NCI-H146 (cell line): ENCODE results near the gene TMEM176B.

Experiments used
- DNase-seq: peaks from one replicate; lab custom pipeline; 2025; lab: John Stamatoyannopoulos, UW

TMEM176B gene

DNA sequence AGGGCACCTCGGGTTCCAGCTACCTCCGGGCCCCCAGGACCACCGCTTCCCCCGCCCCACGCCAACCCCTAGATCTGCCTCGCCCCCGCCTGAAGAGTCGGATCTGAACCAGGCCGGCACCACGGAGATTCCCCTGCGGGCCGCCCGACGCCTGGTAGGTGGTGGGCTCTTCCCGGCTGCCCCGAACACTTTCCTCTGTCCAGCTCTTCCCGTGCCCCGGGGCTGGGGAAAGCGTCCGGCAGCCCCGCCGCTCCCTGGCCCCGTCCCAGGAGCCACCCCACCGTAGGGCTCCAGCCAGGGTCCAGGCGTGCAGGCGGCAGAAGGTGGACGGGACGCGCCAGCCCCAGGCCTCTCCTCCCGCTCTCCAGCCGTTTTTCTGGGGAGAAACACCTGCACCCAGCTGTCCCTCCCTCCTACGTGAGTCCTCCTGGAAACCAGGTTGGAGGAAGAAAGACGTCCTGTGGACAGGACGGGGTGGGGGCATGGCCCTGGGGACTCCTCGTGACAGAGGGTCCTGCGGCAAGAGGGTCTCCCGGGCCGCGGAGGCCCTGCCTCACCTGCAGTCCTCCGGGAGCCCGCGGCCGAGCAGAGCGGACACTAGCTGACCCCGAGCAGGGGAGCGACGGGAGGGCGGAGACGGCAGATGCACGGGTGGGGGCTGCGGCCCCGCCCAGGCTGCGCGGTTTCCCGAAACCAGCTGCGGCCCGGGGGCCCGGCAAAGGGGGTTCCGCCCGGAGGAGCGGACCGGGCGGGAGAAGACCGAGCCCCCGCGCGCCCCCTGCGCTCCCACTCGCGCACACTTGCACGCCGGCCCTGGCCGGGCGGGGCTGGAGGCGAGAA lies at the start of gene TMEM176B:
Gene TMEM176B (minus strand): TSS at position 624 of the 840 bp plus-strand sequence. CDS start 3,795 bp downstream, outside the sequence.
- DNase-seq: peak; percentile 82

DNA sequence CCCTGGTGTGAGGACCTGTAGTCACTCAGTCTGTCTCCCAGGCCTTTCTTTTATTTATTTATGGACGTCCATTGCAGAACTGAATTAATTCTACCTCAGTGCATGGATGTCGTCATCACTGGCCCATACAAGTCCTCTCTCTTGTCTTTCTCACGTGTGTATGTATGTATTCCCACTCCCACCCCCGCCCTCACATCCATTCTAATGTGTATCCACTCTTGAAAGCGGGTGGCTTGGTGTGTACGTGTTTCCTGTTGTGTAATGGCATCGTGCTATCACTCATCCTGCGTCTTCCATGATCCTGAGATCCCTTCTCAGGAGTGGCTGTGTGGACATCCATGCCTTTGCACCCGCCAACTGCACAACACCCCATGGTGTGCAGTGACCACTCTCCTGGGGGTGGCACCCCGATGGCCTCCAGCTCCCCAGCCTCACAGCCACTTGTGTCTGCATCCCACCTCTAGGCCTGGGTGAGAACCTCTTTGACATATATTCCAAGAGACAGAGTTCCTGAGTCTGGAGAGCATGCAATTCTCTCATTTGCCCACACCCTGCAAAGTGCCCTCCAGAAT lies 49.1 kb upstream of the TMEM176B start:
- DNase-seq: no peak

DNA sequence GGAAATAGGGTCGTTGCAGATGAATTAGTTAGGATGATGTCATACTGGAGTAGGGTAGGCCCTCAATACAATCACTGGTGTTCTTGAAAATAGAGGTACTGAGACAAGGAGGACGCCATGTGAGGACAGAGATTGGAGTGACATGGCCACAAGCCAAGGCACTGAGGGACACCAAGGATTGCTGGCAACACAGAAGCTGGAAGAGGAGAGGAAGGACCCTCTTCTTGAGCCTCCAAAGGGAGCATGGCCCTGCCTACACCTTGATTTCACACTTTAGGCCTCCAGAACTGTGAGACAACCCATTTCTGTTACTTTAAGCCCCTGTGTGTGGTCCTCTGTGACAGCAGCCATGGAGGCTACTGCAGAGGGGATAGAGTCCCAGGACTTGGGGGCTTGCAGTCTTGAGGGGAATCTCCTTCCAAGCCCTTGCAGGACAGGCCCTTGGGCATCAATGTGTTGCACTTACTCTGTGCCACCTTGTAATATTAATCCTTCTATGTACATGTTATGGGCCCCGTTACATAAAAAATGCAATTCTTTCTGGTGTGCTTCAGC lies 48.5 kb upstream of the TMEM176B start:
- no peak for DNase-seq

DNA sequence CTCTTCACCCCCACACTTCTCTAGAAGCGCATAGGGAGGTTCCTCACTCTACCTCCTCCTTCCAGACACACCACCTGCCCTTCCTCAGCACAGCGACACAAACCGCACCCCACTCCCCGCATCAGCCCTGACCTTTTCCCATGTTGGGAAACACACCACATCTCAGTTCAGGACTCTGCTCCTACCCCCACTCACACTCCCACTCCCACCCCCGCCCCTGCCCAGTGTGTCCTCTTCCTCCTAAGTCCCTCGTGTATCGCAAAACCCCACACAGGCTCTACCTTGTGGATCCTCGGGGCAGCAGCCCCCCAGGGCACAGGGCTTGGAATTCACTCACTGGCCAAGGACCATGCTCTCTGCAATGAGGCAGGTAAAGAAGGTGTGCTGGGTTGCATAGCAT lies 47.9 kb upstream of the TMEM176B start:
- no peak for DNase-seq

DNA sequence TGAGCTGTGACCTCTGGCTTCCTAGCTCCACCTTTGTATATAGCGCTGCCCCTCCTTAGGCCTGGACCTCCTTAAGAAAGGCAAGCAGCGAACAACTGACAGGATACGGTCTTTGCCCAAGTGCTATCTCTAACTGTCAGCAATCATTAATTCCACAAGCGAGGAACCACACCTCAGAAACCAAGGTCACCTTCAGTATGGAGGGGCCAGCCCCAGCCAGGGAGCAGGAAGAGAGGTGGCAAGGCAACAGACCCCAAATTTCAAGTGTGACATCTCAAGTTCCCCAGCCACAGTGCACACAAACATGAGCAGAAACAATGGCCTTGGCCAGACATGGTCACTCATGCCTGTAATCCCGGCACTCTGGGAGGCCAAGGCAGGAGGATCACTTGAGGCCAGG lies 47.4 kb upstream of the TMEM176B start:
- DNase-seq: no peak

DNA sequence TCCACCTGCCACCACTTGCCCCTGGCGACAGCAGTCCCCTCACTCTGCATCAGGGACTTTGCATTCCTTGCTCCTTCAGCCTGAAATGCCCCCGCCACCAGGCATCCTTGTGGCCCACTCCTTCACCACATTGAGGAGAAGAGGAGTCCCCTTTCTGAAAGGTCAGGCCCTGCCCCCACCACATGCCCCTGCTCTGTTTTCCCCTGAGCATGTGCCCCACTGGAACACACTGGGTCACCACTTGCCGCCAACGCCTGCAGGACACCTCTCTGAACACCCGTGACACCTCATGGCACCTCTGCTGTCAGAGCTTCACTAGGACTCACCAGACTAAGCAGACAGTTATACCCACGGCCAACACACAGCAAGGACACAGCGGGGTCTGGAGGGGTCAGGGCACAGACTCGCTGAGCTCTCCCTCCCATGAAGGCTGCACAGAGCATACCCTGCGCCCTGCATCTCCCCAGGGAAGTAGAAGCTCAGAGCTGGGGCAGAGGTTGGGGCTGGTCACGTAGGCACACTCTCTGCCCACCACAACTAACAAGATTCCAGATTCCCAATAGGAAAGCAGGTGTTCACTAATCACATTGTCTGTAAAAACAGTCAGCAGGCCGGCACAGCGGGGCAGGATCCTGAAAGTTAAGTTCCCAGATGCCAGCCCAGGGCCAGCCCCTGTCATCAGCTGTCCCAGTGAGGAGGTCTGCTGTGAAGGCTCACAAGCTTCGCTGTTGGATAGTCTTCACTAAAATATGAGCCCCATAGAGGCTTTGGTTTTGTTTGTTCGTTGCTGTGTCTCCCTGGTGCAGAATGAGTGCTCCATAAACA lies 46.3 kb upstream of the TMEM176B start:
- peak; percentile 34 for DNase-seq

DNA sequence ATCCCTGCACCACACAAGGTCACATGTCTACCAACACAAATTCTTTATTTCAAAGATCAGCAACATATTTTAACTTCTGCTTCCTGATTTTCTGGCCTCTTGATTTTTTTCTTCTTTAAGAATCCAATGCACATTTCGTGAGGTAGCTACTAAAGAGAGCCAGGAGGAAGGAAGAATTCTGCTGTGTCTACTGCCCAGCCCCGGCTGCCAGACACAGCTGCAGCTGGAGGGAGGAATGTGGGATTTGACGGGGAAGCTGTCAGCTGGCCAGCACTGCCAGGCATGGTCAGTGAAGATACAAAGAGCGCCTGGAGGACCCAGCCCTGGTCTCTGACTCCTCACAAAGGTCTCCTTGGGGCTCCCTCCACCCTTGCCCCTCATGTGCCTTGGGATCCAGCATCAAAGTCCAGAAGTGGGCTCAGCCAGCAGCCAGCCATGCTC lies 45.3 kb upstream of the TMEM176B start:
- no peak for DNase-seq

DNA sequence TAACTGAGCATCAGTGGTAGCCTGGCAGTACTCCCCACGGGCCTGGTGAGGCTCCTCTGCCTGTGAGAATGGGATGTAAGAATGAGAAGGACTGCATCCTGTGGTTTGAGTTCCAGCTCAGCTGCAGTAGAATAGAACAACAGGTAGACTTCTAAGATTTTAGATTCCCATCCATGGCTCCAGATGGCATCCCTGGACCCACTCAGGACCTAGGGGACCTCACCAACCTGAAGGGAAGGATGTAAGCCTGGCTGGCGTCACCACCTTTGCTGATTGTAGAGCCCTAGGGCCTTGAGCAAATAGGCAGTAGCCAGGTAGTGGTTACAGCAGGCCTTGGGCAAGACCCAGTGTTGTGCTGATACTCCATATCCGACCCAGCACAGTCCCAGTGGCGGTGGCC lies 42.6 kb upstream of the TMEM176B start:
- DNase-seq: no peak

DNA sequence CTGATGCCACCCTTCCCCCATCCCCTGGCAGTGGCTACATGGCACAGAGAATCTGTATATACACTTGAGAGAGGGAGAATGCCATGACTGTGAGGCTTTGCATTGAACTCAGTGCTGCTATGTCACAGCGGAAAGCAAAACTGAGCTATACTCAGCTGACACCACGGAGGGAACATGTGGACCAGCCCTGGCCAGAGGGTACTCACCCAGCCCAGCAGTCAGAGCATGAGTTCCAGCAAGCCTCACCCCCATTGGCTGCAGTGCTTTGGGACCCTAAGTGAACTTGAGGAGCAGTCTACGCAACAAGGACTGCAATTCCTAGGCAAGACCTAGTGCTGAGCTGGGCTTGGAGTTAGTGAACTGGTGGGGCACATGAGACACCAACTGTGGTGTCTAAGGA lies 41.9 kb upstream of the TMEM176B start:
- no peak for DNase-seq

DNA sequence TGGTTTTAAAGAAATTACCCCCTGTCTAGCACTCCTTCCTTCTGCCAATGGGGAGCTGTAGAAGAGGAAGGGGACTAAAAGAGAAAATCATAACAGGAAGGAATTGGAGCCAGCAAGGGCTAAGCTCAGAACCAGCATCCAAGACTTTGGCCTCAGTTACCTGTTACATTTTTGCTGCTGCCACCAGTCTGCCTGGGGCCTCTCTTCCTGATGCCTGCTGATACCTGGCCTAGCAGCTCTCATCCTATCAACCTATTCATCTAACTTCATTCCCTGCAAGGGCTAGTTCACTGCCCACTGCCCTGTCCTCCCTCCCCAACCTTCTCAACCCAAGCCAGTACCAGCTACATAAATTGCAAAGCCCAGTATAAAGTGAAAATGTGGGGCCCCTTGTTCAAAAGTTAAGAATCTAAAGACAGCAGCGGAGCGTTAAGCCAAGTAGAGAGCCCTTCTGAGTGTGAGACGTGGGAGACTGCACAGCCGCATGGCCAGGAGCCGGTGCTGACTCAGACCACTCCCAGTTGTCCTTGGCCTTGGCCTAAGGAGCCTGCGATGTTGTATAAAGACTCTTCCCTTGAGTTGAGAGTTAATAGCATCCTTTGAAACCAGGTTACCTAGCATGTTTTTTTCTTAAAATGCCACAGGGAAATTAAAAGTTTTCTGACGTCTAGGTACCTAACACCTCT lies 38.9 kb upstream of the TMEM176B start:
- no peak for DNase-seq

DNA sequence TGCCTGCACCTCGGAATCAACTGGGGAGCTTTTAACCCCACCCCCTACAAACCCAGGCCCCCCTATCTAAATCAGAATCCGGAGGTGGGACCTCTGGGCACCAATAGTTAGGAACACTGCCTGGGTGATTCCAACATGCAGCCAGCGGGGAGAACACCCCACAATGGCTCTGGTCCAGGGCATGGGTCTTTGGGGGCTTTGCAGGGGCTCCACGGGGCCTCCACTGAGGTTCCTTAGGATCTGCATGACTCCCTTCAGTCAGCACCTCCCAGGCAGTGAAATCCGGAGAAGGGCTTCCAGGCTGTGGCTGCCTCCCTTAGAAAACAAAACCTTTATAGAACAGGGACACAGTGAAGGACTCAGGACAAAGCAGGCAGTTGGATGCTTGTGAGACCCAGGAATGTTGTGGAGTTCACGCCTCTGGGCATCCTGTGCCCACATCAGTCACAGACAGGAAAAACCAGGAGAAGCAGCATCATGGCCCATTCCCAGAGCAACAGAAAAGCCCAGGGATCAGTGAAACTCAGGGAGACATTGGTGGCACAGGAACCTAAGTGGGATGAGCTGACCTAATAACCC lies 35.6 kb upstream of the TMEM176B start:
- no peak for DNase-seq

DNA sequence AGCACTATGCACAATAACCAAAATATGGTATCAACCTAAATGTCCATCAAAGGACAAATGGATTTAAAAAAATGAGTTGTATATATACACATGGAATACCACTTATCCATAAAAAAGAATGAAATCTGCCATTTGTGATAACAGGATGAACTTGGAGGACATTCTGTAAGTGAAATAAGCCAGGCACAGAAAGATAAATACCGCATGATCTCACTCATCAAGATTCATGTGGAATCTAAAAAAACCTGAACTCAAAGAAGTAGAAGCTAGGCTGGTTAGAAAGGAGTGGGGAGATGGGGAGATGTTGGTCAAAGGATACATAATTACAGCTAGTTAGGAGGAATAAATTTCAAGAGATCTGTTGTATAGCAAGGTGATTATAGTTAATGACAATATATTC lies 34.9 kb upstream of the TMEM176B start:
- no peak for DNase-seq

DNA sequence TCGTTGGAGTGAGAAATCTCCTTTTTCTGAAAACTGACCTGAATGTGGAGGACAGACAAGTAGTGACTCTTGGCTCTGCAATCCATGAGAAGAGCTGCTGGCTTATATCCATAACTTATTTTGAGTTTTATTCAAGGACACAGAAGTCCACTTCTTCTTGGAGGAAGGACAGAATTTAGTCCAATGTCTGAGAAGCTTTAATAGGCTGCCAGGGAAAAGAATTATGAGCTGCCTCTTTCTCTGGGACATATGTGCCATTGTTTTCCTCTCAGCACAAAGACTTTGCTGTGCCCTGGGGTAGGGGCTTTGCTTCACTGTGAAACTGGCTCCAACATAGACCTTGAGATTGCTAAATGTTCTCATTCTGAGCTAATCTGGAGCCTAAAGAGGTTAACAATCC lies 31.7 kb upstream of the TMEM176B start:
- DNase-seq: no peak

DNA sequence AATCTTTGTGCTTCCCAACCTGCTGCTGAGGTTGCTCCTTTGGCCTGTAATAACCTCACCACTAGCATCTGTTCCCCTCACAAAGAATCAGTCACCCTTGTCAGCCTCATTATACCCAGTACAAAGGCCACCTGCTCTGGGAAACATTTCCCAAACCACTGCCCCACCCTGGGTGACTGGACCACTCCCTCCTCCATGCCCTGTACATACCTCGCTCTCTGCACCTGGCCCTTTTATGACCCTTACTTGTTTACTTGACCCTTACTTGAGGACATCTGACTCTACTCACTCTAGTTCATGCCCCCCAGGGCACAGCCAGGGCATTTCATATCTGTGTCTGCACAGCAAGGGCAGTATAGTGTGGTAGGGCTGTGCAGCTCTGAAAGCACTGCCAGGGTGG lies 30.8 kb upstream of the TMEM176B start:
- DNase-seq: peak; percentile 99

DNA sequence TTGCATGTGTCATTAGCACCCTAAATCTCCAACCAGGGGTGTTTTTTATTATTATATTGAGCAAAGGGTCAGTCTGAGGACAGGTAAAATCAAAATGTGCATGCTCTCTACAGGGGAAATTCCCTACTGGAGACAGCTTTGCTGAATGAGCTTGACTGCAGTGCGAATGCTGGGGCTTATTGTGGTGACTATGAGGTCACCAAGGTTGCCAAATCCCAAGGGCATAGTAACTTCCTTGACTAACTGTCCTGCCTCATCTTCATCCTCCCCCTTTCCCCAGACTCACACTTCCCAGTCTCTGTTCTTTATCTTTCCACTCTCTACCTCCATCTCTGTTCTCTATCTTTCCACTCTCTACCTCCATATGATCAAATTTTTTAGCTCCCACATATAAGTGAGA lies 29.3 kb upstream of the TMEM176B start:
- DNase-seq: no peak

DNA sequence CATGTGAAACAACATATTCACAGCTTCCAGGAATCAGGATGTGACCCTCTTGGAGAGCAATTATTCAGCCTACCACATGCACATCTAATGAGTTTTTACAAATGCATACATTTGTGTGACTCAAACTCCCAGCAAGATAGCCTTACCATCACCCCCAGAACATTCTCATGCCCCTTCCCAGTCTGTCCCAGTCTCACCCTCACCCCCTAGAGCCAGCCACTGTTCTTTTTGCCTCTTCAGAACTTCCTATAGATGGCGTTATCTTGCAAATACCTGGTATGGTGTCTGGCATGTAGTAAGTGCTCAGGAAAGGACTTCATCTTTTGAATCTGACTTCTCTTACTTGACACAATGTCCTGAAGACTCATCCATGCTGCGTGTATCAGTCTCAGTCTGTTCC lies 28.2 kb upstream of the TMEM176B start:
- DNase-seq: no peak

DNA sequence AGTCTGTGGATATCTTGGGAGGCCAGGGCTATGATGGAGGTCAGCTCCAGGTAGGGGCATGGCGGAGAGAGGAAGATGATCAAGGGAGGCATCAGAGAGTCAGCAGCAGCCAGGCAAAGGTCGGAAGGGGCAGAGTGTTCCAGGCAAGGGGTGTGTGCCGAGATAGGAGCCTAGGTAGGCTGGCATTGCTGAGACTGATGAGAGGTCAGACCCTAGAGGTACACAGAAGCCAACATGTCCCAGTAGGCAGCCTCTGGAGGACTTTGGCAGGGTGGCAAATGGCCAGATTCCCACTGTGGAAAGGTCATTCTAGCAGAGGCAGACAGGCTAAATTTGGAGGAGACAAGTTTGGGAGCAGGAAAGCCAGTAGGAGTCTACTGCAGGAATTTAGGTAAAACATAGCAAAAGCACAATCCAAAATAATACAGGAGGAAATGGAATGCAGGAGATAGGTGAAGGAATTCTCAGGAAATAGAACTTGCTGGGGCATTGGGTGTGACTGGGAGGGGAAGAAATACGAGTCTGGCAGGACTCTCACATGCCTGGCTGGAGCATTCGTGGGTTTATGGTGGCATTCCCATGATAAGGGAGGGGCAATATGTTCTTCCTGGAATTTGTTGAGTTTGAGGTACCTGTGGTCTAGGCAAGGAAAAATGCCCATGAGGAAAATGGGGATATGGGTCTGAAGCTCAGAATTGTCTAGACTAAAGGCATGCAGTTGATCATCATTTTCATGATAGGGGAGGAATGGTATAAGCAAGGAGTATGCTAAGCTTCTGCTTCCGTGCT lies 26.1 kb upstream of the TMEM176B start:
- no peak for DNase-seq

DNA sequence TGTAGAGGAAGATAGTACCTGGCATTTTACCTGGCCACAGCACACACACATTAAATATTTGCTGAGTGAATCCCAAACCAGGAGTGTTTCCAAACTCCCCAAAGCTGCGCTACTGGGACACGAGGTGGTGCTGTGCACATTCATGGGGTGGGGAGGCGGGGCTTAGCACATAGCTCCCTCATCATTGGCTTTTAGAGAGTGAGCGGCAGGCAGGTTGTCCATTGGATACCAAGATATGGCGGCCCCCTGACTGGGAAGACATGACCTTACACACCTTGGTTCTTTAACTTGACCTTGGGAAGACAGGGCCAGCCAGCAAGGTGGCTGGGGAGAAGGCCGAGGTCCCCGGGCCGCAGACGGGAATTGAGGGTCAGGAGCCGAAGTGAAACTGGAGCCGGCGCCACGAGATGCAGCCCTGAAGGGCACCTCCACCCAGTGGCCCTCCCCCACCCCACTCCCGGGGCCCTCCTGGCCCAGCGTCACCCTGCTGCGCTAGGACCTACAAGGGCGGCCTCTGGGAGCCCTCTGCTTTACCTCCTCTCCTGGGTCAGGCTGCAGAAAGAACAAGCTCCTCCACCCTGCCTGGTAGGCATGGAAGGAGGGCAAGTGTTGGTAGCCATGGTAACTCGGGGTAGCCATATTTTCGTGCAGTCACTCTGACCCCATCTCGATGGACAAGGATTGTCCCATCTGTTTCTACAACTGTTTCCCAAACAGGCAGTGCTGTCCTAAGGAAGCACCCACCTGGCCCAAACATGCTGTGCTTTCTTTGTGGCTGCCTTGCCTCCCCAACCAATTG lies 24.4 kb upstream of the TMEM176B start:
- DNase-seq: no peak

DNA sequence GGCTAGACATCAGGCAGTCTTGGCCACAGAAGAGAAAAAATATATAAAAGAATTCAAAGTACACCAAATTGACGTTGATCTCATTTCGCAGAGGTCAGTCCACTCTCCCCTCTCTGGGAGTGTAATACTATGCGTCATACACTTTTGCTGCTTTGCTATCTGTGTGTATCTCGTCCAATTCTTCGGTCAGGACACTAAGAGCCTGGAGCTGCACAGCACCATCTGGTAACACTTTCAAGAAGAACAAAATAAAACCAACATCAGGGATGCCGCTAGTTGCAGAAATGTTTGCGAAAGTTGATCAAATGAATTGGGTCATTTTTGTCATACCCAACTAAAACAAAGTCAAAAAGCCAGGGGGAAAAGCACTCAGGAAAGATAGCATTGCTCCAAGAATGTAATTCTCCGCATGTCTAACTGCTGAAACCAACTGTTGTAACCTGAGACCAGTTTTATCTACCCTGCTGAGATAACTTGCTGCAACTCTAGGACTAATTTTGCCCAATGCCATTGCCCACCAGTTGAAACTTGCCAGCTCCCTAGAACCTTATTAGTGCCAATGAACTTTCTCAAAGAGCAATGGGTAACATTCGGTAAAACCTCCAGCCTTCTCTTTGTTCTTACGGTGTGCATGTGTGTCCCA lies 23.4 kb upstream of the TMEM176B start:
- DNase-seq: no peak
